GM10266 (cell line): ENCODE results near the gene PRKAR1B.

ENCODE experiments used
- DNase-seq: peaks from one replicate; pipeline ENCODE4 v3.0.0; 2012; ENCODE audit errors: extremely low spot score
- CTCF ChIP-seq: IDR thresholded peaks from 2 replicates; pipeline ENCODE4 v1.5.1; 2012; ENCODE audit warnings: mild to moderate bottlenecking, low read depth; ENCODE audit not compliant: control insufficient read depth, insufficient read depth; ENCODE audit errors: missing control alignments

PRKAR1B gene

GRCh38 chr7:583410-584121, 143.5 kb downstream of the PRKAR1B start:
- no peak for TF ChIP-seq CTCF
- DNase-seq = no peak

GRCh38 chr7:582931-583330, 144.2 kb downstream of the PRKAR1B start:
- DNase-seq = no peak
- no peak for TF ChIP-seq CTCF

GRCh38 chr7:582081-582835, 144.8 kb downstream of the PRKAR1B start:
- no peak for DNase-seq
- TF ChIP-seq CTCF = no peak

- DNase-seq = no peak
- TF ChIP-seq CTCF = no peak
These were observed 148.7 kb downstream of the PRKAR1B start for GRCh38 chr7:578386-578785.

- no peak for TF ChIP-seq CTCF
- no peak for DNase-seq
These were observed 149.2 kb downstream of the PRKAR1B start for GRCh38 chr7:577741-578370.

- DNase-seq = no peak
- TF ChIP-seq CTCF = no peak
These were observed 149.8 kb downstream of the PRKAR1B start for GRCh38 chr7:577278-577665.
